Measurements from ENCODE around the gene MYCL.

- TF ChIP-seq CTCF (IDR thresholded peaks at IDR 0.05) (no peak), POLR2A (IDR thresholded peaks at IDR 0.05) (no peak)
Observed at GRCh38 chr1:39907528-39908453, 6.1 kb upstream of the MYCL start.
